Pulmonary artery endothelial cell (primary cell): Measurements from ENCODE around the gene TLR9. TPM values are rescaled to one million over a fixed set of nuclear protein-coding genes. Genes with fewer than 3 reads are reported as not detected.

Experiments
- DNase-seq: peaks from one replicate; pipeline ENCODE4 v3.0.0-alpha.2; 2011; ENCODE audit warnings: low read depth, low spot score
- total RNA-seq: library from RNA; depleted of rRNA; stranded (reverse); fragments of >200 nt; gene quantifications from 2 replicates; pipeline ENCODE4 v1.2.3, GENCODE V29; 2014

TLR9 gene
- total RNA-seq, 1 donor from 2014 or later = not detected

- no peak for DNase-seq
Measured at GRCh38 chr3:52175416-52176179, 49.8 kb downstream of the TLR9 start.

- DNase-seq = no peak
Measured at GRCh38 chr3:52174896-52175295, 50.5 kb downstream of the TLR9 start.

- DNase-seq = no peak
Measured at GRCh38 chr3:52173101-52173500, 52.3 kb downstream of the TLR9 start.

DNA sequence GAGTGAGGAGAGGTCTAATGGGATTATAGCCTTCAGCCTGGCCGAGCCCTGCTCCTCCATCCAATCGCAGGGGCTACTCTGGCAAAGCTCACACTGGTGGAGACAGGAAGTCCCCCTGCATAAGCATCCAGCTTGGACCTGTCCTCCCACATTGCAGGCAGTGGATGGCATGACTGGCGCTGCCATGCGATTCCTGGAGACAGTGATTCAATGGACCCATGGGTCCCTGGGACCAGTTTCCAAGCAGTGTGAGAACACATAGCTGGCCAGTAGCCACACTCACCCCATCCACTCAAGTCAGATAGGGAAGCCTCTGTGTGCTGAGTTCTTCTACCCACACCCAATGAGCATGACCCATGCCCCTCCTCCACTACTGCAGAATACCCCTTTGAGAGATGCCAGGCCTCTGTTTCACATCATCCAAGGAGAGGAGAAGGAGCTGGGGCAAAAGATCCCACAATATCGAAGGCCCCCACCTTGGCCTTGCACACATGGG is 53.1 kb downstream of the TLR9 start:
- DNase-seq = no peak

DNA sequence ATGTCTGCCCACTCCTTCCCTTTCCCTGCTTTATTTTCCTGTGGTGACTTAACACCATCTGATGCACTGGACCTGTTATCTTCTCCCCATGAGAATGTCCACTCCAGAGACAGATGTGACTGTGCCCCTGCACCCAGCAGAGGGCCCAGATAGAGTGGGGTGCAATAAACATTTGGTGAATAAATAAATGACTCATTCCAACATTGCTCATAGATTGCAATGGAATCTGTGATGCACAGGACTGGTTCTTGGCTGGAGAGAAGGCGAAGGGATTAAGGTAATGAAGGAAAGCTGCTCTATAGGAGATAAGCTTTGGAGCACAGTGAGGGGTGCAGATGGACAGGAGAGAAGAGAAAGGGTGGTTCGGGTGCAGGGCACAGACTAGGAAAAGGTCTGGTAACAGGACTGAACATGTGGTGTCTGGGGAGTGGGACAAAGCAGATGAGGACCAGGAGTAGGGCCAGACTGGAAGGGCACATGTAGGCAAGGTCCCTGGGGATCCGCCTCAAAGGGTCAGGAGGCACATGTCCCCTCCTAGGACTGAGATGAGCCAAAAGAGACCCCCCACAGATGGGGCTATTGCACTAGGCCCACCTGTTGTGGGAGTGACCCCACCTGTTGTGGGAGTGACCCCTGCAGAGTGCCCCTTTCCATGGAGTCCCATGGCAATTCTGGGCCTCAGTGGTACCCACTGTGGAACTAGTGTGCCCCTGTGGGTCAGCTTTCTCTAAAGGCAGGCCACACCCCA is 53.8 kb downstream of the TLR9 start:
- DNase-seq = no peak

Other genes with a start within 250 kb of the TLR9 start
- gene ACY1, start 242.1 kb downstream of the TLR9 start, total RNA-seq = 14.6 and 23.7 TPM in 2 replicates
- gene RPL29, start 229.8 kb downstream of the TLR9 start, total RNA-seq = 990 and 1,401 TPM in 2 replicates
- 10.7 and 14.4 TPM in 2 replicates for gene DUSP7, start 169.1 kb downstream of the TLR9 start, total RNA-seq
- 14.9 and 21.2 TPM in 2 replicates for gene POC1A, start 71.2 kb downstream of the TLR9 start, total RNA-seq
- 44.6 and 58.4 TPM in 2 replicates for gene ALAS1, start 27.5 kb downstream of the TLR9 start, total RNA-seq
- gene TWF2, start 13.5 kb upstream of the TLR9 start, total RNA-seq = 117 and 154 TPM in 2 replicates
- gene PPM1M, start 20.1 kb upstream of the TLR9 start, total RNA-seq = 15.5 and 15.9 TPM in 2 replicates
- gene WDR82, start 53.0 kb upstream of the TLR9 start, total RNA-seq = 98.5 and 108 TPM in 2 replicates
- 14.3 and 20.6 TPM in 2 replicates for gene GLYCTK, start 62.2 kb upstream of the TLR9 start, total RNA-seq
- 1.3 and 2.5 TPM in 2 replicates for gene DNAH1, start 90.7 kb upstream of the TLR9 start, total RNA-seq
- gene BAP1, start 184.4 kb upstream of the TLR9 start, total RNA-seq = 83.5 and 91.3 TPM in 2 replicates
- gene PHF7, start 185.0 kb upstream of the TLR9 start, total RNA-seq = 3.5 and 5.3 TPM in 2 replicates
- gene SEMA3G, start 219.5 kb upstream of the TLR9 start, total RNA-seq = 2.1 and 6.4 TPM in 2 replicates
- 0.18 TPM in 1 of 2 replicates, not detected in the other for gene TNNC1, start 228.4 kb upstream of the TLR9 start, total RNA-seq
- 57.2 and 88.7 TPM in 2 replicates for gene NISCH, start 230.0 kb upstream of the TLR9 start, total RNA-seq